ENCODE data around the gene PYDC1. TPM values are rescaled to one million over a fixed set of nuclear protein-coding genes. Genes with fewer than 3 reads are reported as not detected.

The PYDC1 gene
- not detected in 5 replicates for total RNA-seq (2022; extraction: Qiagen RNA extraction; ENCODE audit: low read depth)

DNA sequence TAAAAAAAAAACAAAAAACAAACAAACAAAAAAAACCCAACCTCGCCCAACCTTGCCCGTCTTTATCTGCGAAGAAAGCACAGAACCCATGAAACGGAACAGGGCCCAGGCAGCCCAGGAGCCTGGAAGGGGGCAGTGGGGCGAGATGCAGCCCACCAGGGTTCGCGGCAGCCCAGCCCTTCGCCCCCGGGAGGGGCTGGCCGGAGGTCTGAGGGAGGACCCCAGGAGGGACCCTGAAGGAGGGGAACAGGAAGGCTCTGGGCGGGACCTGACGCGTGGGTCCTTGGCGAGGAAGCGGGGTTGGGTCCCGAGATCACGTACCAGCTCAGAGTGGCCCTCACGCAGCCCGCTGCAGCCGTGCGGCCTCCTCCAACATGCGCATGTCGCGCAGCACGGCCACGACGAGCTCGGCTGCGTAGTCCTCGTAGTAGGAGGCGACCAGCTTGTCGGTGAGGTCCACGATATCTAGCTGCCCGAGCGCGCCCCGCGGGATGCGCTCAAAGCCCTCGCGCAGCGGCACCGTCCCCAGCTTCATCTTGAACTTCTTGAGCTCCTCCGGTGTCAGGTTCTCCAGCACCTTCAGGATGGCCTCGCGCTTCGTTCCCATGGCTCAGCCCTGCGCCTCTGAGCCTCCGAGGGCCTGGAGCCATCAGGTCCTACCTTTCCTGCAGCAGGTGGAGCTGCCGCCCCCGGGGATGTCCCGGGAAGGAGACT, at the start of gene PYDC1:
PYDC1 (minus strand) TSS at position 714 of the 714 bp plus-strand sequence; CDS start at position 607, 107 bp downstream.

DNA sequence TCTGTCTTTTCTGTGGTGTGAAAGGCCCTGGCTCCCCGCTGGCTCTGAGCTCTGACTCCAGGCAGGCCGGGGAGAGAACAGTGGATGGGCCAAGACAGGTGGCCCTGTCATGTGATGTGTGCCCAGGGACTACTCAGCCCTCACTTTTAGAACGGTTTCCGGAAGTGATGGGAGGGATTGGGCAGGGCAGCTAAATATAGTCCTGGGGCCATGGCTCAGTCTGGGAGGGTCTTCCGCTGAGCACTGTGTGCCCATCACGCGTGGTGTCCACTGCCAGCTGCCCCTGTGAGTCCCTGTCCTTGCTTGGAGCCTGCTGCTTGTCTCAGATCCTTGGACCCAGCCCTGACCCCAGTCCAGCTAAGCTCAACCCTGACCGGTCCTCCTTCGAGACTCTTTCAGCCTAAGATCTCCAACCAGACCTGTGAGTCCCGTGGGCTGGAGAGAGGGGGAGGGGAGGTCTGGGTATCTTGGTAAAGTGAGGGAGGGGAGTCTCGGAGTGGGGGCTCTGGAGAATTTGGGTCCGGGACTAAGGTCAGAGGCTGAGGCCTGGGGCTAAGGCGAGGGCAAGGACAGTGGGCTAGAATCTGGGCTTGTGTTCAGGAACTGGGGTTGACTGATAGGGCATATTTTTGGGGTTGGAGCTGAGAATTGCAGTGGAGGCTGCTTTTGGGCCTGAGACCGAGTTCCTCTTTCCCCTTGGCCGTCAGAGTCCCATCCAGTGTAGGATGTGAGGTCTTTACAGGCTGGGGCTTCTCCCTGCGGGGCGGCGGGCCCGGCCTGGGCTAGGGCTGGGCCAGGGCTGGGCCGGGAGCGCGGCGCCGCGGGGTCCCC, 2.8 kb downstream of the PYDC1 start, which contains the start of gene TRIM72:
TRIM72 (plus strand) TSS at position 243 of the 831 bp plus-strand sequence. CDS start 620 bp downstream, outside the sequence.

DNA sequence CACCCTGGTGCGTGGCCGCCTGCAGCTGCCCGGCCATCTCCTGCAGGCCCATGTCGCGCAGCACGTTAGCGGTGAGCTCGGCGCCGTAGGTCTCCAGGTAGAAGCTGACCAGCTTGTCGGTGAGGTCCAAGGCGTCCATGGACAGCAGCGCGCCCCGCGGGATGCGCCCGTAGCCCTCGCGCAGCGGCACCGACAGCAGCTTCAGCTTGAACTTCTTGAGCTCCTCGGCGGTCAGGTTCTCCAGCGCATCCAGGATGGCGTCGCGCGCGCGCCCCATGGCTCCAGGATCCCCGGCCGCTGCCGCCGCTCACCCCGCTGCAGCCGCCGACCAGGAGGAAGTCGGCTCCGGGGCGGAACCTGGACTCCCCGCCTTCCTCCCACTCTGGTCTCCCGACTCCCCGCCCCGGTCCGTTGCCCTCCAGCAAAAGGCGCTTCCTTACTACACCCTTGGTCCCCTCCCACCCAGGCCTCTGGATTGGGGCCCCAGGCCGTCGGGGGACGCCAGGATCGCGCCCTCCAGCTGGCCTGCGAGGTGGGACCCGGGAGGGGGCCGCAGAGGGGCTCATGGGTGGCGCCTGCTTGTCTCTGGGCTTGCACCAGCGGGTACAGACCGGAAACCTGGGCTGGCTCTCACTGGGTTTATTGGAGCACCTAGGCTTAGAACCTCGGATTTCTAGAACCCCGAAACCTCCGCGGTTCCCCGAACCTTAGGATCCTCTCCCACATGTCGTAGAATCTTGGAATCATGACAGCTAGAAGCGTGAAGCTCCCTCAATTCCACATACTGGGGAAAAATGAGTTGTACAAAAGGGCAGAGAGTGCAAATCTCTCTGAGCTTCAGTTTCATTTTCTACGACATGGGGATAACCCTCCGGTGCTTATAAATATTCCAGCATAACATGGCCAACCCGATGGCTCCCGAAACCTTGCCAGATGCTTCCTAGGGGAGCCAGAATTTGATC, 14.2 kb downstream of the PYDC1 start, which contains the start of gene PYCARD:
PYCARD (minus strand) TSS at position 347 of the 962 bp plus-strand sequence; CDS start at position 277, 70 bp downstream.

DNA sequence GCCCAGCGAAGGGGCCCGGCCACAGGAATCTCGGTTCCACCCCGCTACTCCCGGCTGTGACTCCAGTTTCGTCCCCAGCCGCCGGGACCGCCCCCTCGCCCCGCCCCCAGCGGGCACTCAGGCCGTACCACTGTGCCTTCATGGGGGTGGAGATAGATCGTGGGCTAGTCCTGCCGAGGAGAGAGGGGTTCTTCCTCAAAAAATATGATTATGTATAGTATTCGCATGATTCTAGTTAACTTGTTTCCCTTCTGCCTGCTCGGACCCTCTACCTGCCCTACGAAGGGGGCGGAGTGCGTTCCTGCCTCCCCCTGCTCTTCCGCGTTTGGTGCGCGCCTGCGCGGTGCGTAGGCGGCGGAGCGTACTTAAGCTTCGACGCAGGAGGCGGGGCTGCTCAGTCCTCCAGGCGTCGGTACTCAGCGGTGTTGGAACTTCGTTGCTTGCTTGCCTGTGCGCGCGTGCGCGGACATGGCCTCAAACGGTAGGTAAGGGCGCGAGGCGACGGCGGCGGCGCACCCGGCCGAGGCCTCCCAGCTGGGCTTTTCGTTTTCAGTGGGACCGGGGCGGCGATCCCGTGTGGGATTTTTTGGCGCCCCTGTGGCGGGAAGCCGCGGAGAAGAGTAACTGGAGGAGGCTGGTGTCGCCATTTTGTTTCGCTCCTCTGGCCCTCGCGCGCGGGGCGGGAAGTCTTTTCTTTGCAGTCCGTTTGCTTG, 37.0 kb downstream of the PYDC1 start, which contains the start of gene FUS:
FUS (plus strand) TSS at position 393 of the 713 bp plus-strand sequence; CDS start at position 469, 76 bp downstream.

Other genes starting within 250 kb of the PYDC1 start
- gene HSD3B7, start 231.9 kb downstream of the PYDC1 start, total RNA-seq (2022; extraction: Qiagen RNA extraction; ENCODE audit: low read depth), result 12.5 to 17.3 TPM (median 14.7 TPM) in 5 replicates
- gene STX1B, start 206.5 kb downstream of the PYDC1 start, total RNA-seq (2022; extraction: Qiagen RNA extraction; ENCODE audit: low read depth), result 1.4 to 2.2 TPM (median 1.7 TPM) in 5 replicates
- gene STX4, start 183.6 kb downstream of the PYDC1 start, total RNA-seq (2022; extraction: Qiagen RNA extraction; ENCODE audit: low read depth), result 62.0 to 77.3 TPM (median 76.2 TPM) in 5 replicates
- 15.6 to 22.1 TPM (median 16.6 TPM) in 5 replicates for gene ZNF668, start 142.9 kb downstream of the PYDC1 start, total RNA-seq (2022; extraction: Qiagen RNA extraction; ENCODE audit: low read depth)
- 9.3 to 11.3 TPM (median 9.8 TPM) in 5 replicates for gene ZNF646, start 142.7 kb downstream of the PYDC1 start, total RNA-seq (2022; extraction: Qiagen RNA extraction; ENCODE audit: low read depth)
- gene PRSS53, start 128.2 kb downstream of the PYDC1 start, total RNA-seq (2022; extraction: Qiagen RNA extraction; ENCODE audit: low read depth), result 0.78 to 2.7 TPM (median 1.4 TPM) in 5 replicates
- 93.5 to 141 TPM (median 138 TPM) in 5 replicates for gene VKORC1, start 122.3 kb downstream of the PYDC1 start, total RNA-seq (2022; extraction: Qiagen RNA extraction; ENCODE audit: low read depth)
- 35.8 to 51.3 TPM (median 41.7 TPM) in 5 replicates for gene BCKDK, start 108.7 kb downstream of the PYDC1 start, total RNA-seq (2022; extraction: Qiagen RNA extraction; ENCODE audit: low read depth)
- 34.5 to 39.9 TPM (median 37.7 TPM) in 5 replicates for gene KAT8, start 99.5 kb downstream of the PYDC1 start, total RNA-seq (2022; extraction: Qiagen RNA extraction; ENCODE audit: low read depth)
- 0.21 to 0.33 TPM (median 0.24 TPM) in 5 replicates for gene PRSS8, start 81.4 kb downstream of the PYDC1 start, total RNA-seq (2022; extraction: Qiagen RNA extraction; ENCODE audit: low read depth)
- 0.35 to 1.1 TPM (median 0.70 TPM) in 5 replicates for gene PRSS36, start 67.1 kb downstream of the PYDC1 start, total RNA-seq (2022; extraction: Qiagen RNA extraction; ENCODE audit: low read depth)
- 510 to 596 TPM (median 534 TPM) in 5 replicates for gene FUS, start 37.0 kb downstream of the PYDC1 start, total RNA-seq (2022; extraction: Qiagen RNA extraction; ENCODE audit: low read depth)
- gene PYCARD, start 14.4 kb downstream of the PYDC1 start, total RNA-seq (2022; extraction: Qiagen RNA extraction; ENCODE audit: low read depth), result 24.0 to 44.0 TPM (median 40.3 TPM) in 5 replicates
- gene TRIM72, start 3.0 kb downstream of the PYDC1 start, total RNA-seq (2022; extraction: Qiagen RNA extraction; ENCODE audit: low read depth), result 0.01 to 0.16 TPM (median 0.03 TPM) in 4 of 5 replicates, not detected in the other
- gene ITGAM, start 42.8 kb upstream of the PYDC1 start, total RNA-seq (2022; extraction: Qiagen RNA extraction; ENCODE audit: low read depth), result 2.2 to 3.4 TPM (median 2.8 TPM) in 5 replicates
- gene ITGAX, start 138.0 kb upstream of the PYDC1 start, total RNA-seq (2022; extraction: Qiagen RNA extraction; ENCODE audit: low read depth), result 1.2 to 2.4 TPM (median 1.3 TPM) in 5 replicates
- gene ITGAD, start 176.2 kb upstream of the PYDC1 start, total RNA-seq (2022; extraction: Qiagen RNA extraction; ENCODE audit: low read depth), result 0.02 to 0.15 TPM in 2 of 5 replicates, not detected in the others
- not detected in 5 replicates for gene COX6A2, start 211.2 kb upstream of the PYDC1 start, total RNA-seq (2022; extraction: Qiagen RNA extraction; ENCODE audit: low read depth)
- 0.09 to 0.12 TPM (median 0.10 TPM) in 5 replicates for gene ZNF843, start 225.7 kb upstream of the PYDC1 start, total RNA-seq (2022; extraction: Qiagen RNA extraction; ENCODE audit: low read depth)
- 5.3 to 15.0 TPM (median 12.1 TPM) in 5 replicates for gene ARMC5, start 242.4 kb upstream of the PYDC1 start, total RNA-seq (2022; extraction: Qiagen RNA extraction; ENCODE audit: low read depth)

All from A549 treated with CpdA at 1 μM for 4 hours (cell line).